Mesothelial cell of epicardium (in vitro differentiated cells): ENCODE data around the gene NFIB. TPM values are rescaled to one million over a fixed set of nuclear protein-coding genes. Genes with fewer than 3 reads are reported as not detected.
A peak's percentile ranks its signal among the peaks of the same experiment; 100 is the strongest.

ENCODE experiments used
- DNase-seq, 2 experiments: peaks; one replicate each; pipeline ENCODE4 v3.0.0; 2021; ENCODE audit warnings: low spot score in 2 of 2; ENCODE audit not compliant: unreplicated experiment in 2 of 2
- H3K27ac Mint-ChIP-seq: 2 replicates; pipeline ENCODE4 v1.8.0; 2021; ENCODE audit warnings: mixed read lengths
- H3K27me3 Mint-ChIP-seq: 2 replicates; pipeline ENCODE4 v1.8.0; 2021; ENCODE audit warnings: low read depth, mixed read lengths
- H3K36me3 Mint-ChIP-seq: 2 replicates; pipeline ENCODE4 v1.8.0; 2021; ENCODE audit warnings: mixed read lengths
- H3K4me1 Mint-ChIP-seq: 2 replicates; pipeline ENCODE4 v1.8.0; 2021; ENCODE audit warnings: mixed read lengths
- H3K4me3 Mint-ChIP-seq: 2 replicates; pipeline ENCODE4 v1.8.0; 2021; ENCODE audit warnings: mild to moderate bottlenecking, moderate library complexity, mixed read lengths
- H3K9me3 Mint-ChIP-seq: 2 replicates; pipeline ENCODE4 v1.8.0; 2021; ENCODE audit warnings: mixed read lengths
- CTCF ChIP-seq: fragments of 200-600 bp; sonication (generic); IDR thresholded peaks from one replicate; pipeline ENCODE4 v1.5.0; 2021; ENCODE audit warnings: antibody characterized with exemption; ENCODE audit not compliant: unreplicated experiment
- total RNA-seq: library from RNA; stranded (reverse); gene quantifications from 3 replicates; pipeline ENCODE4 v1.2.1, GENCODE V29; 2021

NFIB gene
- total RNA-seq, 1 donor from 2014 or later = 230 TPM

- H3K36me3 Mint-ChIP-seq = peaks cover 13% of the 10 kb centered on the region
- TF ChIP-seq CTCF = no peak
- peaks cover 78% of the 10 kb centered on the region for H3K4me1 Mint-ChIP-seq
- no peaks in the 10 kb centered on the region for H3K27me3 Mint-ChIP-seq
- peak overlapping the region; percentile 95 for H3K27ac Mint-ChIP-seq
- peak in 1 of 2 experiments; percentile 49 for DNase-seq
- peak overlapping the region; percentile 6 for H3K4me3 Mint-ChIP-seq
- no peaks in the 10 kb centered on the region for H3K9me3 Mint-ChIP-seq
Measured at GRCh38 chr9:14251154-14252071, 62.5 kb downstream of the NFIB start.

DNA sequence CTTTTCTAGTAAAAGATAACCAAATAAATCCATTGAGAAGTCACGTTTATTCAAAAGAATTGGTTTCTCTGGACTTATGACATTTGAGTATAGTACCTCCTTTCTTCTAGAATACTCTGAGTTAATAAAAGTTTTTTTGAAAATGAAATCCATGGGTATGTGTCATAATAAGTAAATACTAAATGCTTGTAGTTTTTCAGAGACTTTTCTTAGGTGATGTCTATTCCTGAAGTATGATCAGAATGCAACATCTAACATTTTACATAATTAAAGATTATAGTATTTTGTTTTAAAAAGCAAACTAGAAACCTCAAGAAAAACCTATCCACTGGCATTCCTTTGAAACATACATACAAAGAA, 63.2 kb downstream of the NFIB start:
- no peak for DNase-seq
- TF ChIP-seq CTCF = no peak
- no peaks in the 10 kb centered on the region for H3K9me3 Mint-ChIP-seq
- H3K4me1 Mint-ChIP-seq = peaks cover 78% of the 10 kb centered on the region
- H3K4me3 Mint-ChIP-seq = no peak overlapping the region
- peaks cover 13% of the 10 kb centered on the region for H3K36me3 Mint-ChIP-seq
- H3K27ac Mint-ChIP-seq = peak overlapping the region; percentile 95
- no peaks in the 10 kb centered on the region for H3K27me3 Mint-ChIP-seq

- Mint-ChIP-seq H3K27me3 (no peaks in the 10 kb centered on the region), H3K4me1 (peaks cover 82% of the 10 kb centered on the region), H3K27ac (peak overlapping the region; percentile 95), H3K4me3 (no peak overlapping the region), H3K36me3 (peaks cover 10% of the 10 kb centered on the region), H3K9me3 (no peaks in the 10 kb centered on the region)
- no peak for TF ChIP-seq CTCF
- DNase-seq = no peak
Measured at GRCh38 chr9:14249527-14249926, 64.4 kb downstream of the NFIB start.

DNA sequence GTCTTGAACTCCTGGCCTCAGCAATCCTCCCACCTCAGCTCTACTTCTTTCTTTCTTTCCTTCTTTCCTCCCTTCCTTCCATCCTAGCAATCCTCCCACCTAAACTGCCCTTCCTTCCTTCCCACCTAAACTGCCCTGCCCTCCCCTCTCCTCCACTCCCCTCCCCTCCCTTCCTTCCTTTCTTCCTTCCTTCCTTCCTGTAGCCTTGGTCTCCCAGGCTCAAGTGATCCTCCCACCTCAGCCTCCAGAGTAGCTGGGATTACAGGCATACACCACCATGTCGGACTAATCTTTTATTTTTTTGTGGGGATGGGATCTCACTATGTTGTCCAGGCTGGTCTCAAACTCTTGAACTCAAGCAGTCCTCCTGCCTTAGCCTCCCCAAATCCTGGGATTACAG, 65.8 kb downstream of the NFIB start:
- Mint-ChIP-seq H3K4me1 (peaks cover 84% of the 10 kb centered on the region), H3K27me3 (no peaks in the 10 kb centered on the region), H3K36me3 (peaks cover 3% of the 10 kb centered on the region), H3K9me3 (no peaks in the 10 kb centered on the region), H3K27ac (peak overlapping the region; percentile 73), H3K4me3 (no peak overlapping the region)
- TF ChIP-seq CTCF = no peak
- no peak for DNase-seq

DNA sequence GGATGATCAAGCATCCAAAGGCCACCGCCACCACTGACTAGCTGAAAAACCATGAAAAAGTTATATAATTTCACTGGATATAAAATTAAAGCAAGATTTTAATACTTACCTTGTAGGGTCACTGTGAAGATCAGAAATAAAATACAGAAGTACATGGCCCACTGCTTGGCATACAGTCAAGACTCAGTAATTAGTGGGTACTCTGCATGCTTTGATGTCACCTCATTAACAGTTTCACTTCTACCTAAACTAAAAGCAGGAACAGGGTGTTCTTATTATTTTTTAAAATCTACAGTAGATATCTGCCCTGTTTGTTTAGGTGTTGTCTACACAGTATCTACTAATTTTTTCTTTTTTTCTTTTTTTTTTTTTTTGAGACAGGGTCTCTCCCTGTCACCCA, 66.4 kb downstream of the NFIB start:
- DNase-seq = no peak
- no peak overlapping the region for H3K27ac Mint-ChIP-seq
- TF ChIP-seq CTCF = no peak
- H3K27me3 Mint-ChIP-seq = no peaks in the 10 kb centered on the region
- no peaks in the 10 kb centered on the region for H3K9me3 Mint-ChIP-seq
- H3K36me3 Mint-ChIP-seq = peaks cover 3% of the 10 kb centered on the region
- no peak overlapping the region for H3K4me3 Mint-ChIP-seq
- peaks cover 85% of the 10 kb centered on the region for H3K4me1 Mint-ChIP-seq
